Small intestine (tissue), 7 donors: ENCODE data around the gene TTYH1. TPM values are rescaled to one million over a fixed set of nuclear protein-coding genes. Genes with fewer than 3 reads are reported as not detected.
A peak's percentile ranks its signal among the peaks of the same experiment; 100 is the strongest.

ENCODE experiments used
- DNase-seq, 2 donors: peaks; one replicate each; pipeline versions ENCODE4 v3.0.0 to v3.0.0-alpha.2; 2013
- FAIRE-seq: peaks from 2 replicates; lab custom pipeline; 2012; peaks lifted over from hg19 to GRCh38; lab: Jason Lieb, UNC
- H3K27ac ChIP-seq, 3 donors: one replicate each; pipeline ENCODE4 v1.5.1; 2013; ENCODE audit warnings: low read length in 2 of 3, mild to moderate bottlenecking in 2 of 3, control low read depth in 1 of 3, inconsistent platforms in 1 of 3, low read depth in 1 of 3, moderate library complexity in 1 of 3
- H3K27me3 ChIP-seq, 3 donors: one replicate each; pipeline ENCODE4 v1.6.1; 2013; ENCODE audit warnings: low read length in 3 of 3, inconsistent platforms in 1 of 3; ENCODE audit not compliant: control insufficient read depth in 3 of 3, insufficient read depth in 3 of 3
- H3K36me3 ChIP-seq, 3 donors: one replicate each; pipeline ENCODE4 v1.6.1; 2013; ENCODE audit warnings: low read length in 3 of 3, inconsistent platforms in 1 of 3, low read depth in 1 of 3, mild to moderate bottlenecking in 1 of 3, moderate library complexity in 1 of 3; ENCODE audit not compliant: control insufficient read depth in 3 of 3, insufficient read depth in 2 of 3
- H3K4me1 ChIP-seq, 3 donors: one replicate each; pipeline ENCODE4 v1.6.1; 2013; ENCODE audit warnings: low read length in 2 of 3, inconsistent platforms in 1 of 3, low read depth in 1 of 3, mild to moderate bottlenecking in 1 of 3, moderate library complexity in 1 of 3; ENCODE audit not compliant: control insufficient read depth in 3 of 3, insufficient read depth in 2 of 3
- H3K4me3 ChIP-seq, 3 donors: one replicate each; pipeline ENCODE4 v1.5.1; 2013; ENCODE audit warnings: low read length in 3 of 3, control low read depth in 1 of 3, inconsistent platforms in 1 of 3, low read depth in 1 of 3, mild to moderate bottlenecking in 1 of 3, moderate library complexity in 1 of 3
- H3K9me3 ChIP-seq, 2 donors: one replicate each; pipeline ENCODE4 v1.6.1; 2013; ENCODE audit warnings: low read depth in 1 of 2, low read length in 1 of 2; ENCODE audit not compliant: control insufficient read depth in 2 of 2, insufficient read depth in 1 of 2
- WGBS, 3 donors: extraction: QIAGEN DNeasy Blood & Tissue Kit; methylation state at CpG; one replicate each; pipeline ENCODE4 v1.1.7; 2013; 5-methylcytosine and 5-hydroxymethylcytosine counted together
- polyA plus RNA-seq, 4 donors: library from polyadenylated mRNA; stranded (reverse) in 3 of 4; unstranded in 1 of 4; fragments of 200-250 nt in 3 of 4; fragments of 120-200 nt in 1 of 4; gene quantifications; one replicate each; pipeline versions ENCODE4 v1.2.1 to v1.2.3, GENCODE V29; 2013
- donor health status: healthy with polysubstance abuse.
- donor health status: control.
- donor health status: control.
- donor health status: Bipolar disorder and iron deficiency.
- donor health status: healthy.

TTYH1 gene
- polyA plus RNA-seq, 4 donors = 1.5 to 10.1 TPM; not detected in 2

DNA sequence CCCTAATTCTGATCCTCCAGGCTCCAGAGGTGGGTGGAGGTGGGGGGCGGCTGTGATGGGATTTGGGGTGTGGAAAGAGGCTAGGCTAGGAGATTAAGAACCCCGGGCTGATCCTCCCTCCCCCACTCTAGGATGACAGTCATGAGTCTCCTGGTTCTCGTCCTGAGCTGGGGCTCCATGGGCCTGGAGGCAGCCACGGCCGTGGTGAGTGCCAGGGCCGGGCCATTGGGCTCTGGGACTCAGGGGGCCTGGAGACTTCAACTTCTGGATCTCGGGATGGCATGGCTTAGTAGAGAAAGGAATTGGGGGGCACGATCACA lies 13.9 kb downstream of the TTYH1 start:
- no peak for DNase-seq
- H3K4me1 ChIP-seq = peaks cover 0 to 8% (median 0%) of the 10 kb centered on the region in 3 donors
- 51 to 56% (median 56%) methylated on average over 8 of the region's 8 CpGs for WGBS, 3 donors
- peaks cover 0 to 12% (median 10%) of the 10 kb centered on the region in 3 donors for H3K27me3 ChIP-seq
- H3K9me3 ChIP-seq = no peaks in the 10 kb centered on the region
- FAIRE-seq = no peak
- peaks cover 0 to 2% (median 0%) of the 10 kb centered on the region in 3 donors for H3K36me3 ChIP-seq
- no peak overlapping the region for H3K27ac ChIP-seq
- no peak overlapping the region for H3K4me3 ChIP-seq

DNA sequence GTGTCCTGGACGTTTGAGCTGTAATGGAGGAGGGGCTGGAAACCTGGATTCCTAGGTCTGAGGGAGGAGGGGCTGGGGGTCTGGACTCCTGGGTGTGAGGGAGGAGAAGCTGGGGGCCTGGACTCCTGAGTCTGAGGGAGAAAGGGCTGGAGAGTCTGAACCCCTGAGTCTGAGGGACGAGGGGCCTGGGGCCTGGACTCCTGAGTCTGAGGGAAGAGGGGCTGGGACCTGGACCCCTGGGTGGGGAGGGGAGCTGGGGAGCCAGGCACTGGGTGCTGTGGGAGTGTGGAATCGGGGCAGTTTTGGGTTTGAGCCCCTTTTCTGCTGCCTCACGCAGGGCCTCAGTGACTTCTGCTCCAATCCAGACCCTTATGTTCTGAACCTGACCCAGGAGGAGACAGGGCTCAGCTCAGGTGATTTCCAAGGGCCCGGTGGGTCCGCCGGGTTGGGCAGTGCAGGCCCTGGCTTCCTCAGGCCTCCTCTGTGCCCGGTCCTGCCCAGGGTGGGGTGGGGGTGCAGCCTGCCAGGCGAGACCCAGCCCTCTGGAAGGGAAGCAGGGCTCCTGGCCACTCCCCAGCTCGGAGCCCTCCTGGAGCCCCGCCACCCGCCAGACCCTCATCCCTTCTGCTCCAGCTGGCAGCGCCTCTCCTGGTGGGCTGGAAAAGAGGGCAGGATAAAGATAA lies 14.4 kb downstream of the TTYH1 start:
- peaks cover 0 to 12% (median 5%) of the 10 kb centered on the region in 3 donors for H3K27me3 ChIP-seq
- H3K4me1 ChIP-seq = peaks cover 0 to 8% (median 0%) of the 10 kb centered on the region in 3 donors
- no peaks in the 10 kb centered on the region for H3K9me3 ChIP-seq
- DNase-seq (no peak), FAIRE-seq (no peak)
- WGBS, 3 donors = 23 to 53% (median 35%) methylated on average over 10 to 13 of the region's 13 CpGs
- no peak overlapping the region for H3K4me3 ChIP-seq
- H3K27ac ChIP-seq = no peak overlapping the region
- H3K36me3 ChIP-seq = peaks cover 0 to 2% (median 0%) of the 10 kb centered on the region in 3 donors

DNA sequence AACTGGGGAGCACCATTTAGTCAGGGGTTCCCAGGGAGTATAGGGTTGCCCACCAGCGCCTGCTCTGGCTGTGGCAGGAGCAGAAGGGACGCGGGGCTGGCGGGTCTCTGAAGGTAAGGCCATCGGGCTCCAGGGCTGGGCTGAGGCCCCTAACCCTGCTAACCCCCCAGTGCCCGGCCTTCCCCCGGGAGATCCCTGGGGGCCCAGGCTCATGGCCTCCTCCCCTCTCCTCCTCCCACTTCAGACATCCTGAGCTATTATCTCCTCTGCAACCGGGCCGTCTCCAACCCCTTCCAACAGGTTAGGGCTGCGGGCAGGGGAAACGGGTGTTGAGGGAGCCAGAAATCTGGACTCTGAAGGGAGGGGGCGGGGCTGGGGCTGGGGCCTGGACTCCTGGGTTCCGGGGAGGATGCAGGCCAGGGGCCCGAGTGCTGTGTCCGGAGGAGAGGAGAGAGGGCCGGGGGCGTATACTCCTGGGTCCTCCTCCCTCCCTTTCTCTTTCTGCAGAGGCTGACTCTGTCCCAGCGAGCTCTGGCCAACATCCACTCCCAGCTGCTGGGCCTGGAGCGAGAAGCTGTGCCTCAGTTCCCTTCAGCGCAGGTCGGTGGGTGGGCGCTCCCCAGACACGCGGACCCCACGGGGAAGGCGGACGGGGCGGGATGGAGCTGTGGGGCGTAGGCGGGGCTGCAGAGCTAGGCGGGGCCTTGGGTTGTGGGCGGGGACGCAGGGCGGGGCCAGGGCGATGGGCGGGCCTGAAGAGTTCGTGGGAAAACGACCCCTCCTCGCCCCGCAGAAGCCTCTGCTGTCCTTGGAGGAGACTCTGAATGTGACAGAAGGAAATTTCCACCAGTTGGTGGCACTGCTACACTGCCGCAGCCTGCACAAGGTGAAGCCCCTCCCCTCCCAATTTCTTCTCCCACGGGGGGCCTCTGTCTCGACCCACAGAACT lies 15.3 kb downstream of the TTYH1 start:
- no peaks in the 10 kb centered on the region for H3K9me3 ChIP-seq
- peaks cover 0 to 2% (median 0%) of the 10 kb centered on the region in 3 donors for H3K36me3 ChIP-seq
- no peak overlapping the region for H3K27ac ChIP-seq
- peak; percentile 24 to 63 for DNase-seq
- peaks cover 0 to 12% (median 3%) of the 10 kb centered on the region in 3 donors for H3K27me3 ChIP-seq
- H3K4me1 ChIP-seq = peaks cover 0 to 8% (median 0%) of the 10 kb centered on the region in 3 donors
- FAIRE-seq = no peak
- 6% methylated on average over 27 to 43 of the region's 43 CpGs for WGBS, 3 donors
- peak overlapping the region in 2 of 3 donors; percentile 6 to 13 for H3K4me3 ChIP-seq

DNA sequence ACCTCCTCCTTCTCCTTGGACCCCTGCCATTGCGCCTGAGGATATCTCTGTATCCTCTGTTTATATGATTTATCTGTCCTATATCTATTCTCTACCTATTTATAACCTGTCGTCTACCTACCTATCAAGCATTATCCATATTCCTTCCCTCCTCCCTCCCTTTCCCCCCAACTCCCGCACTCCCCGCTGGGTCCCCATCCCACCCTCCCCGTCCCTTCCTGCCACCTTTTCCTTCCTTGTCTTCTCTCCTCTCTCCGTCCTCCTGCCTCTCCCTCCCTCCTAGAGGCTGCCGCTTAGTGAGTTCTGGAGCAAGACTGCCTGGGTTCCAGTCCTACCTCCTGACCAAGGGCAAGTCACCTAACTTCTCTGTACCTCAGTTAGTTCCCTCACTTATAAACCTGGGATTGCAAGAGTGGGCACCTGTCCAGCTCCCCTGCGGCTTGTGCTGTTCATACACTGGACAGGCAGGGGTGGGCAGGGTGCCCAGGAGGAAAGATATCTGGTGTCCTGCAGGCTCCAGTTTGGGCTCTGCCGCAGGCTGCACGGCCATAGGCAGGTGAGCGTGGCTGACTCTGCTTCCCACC lies 16.1 kb downstream of the TTYH1 start:
- H3K27me3 ChIP-seq = peaks cover 0 to 12% (median 3%) of the 10 kb centered on the region in 3 donors
- H3K4me1 ChIP-seq = peaks cover 0 to 8% (median 0%) of the 10 kb centered on the region in 3 donors
- WGBS, 3 donors = 10 to 33% (median 18%) methylated on average over 11 of the region's 11 CpGs
- H3K9me3 ChIP-seq = no peaks in the 10 kb centered on the region
- no peak for DNase-seq
- no peak overlapping the region for H3K4me3 ChIP-seq
- H3K36me3 ChIP-seq = peaks cover 0 to 5% (median 0%) of the 10 kb centered on the region in 3 donors
- no peak overlapping the region for H3K27ac ChIP-seq
- no peak for FAIRE-seq

DNA sequence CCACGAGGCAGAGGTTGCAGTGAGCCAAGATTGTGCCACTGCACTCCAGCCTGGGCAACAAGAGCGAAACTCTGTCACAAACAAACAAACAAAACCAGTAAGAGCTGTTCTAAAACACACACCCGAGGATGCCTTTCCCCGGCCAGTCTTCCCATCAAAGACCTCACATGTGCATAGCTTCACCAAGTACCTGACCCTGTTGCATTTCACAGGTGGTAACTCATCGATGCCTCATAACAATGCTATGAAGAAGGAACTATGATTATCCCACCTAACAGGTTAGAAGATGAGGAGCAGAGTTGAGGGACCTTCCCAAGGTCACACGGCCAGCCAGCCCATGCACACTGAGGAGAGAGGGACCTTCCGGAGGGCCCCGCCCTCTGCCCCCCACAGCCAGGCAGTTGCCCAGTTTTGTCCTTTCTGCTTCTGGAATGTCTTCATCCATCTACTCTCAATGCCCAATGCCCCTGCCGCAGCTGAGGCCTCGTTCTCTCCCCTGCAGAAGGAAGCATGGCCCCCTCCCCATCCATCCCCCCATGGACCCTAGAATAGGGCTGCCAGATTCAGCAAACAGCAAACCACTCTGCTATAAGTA lies 17.0 kb downstream of the TTYH1 start:
- DNase-seq (no peak), FAIRE-seq (no peak)
- 49 to 76% (median 60%) methylated on average over 10 of the region's 10 CpGs for WGBS, 3 donors
- no peak overlapping the region for H3K4me3 ChIP-seq
- peaks cover 0 to 8% (median 0%) of the 10 kb centered on the region in 3 donors for H3K4me1 ChIP-seq
- H3K9me3 ChIP-seq = no peaks in the 10 kb centered on the region
- H3K36me3 ChIP-seq = peaks cover 0 to 6% (median 0%) of the 10 kb centered on the region in 3 donors
- H3K27me3 ChIP-seq = peaks cover 0 to 10% (median 3%) of the 10 kb centered on the region in 3 donors
- no peak overlapping the region for H3K27ac ChIP-seq

DNA sequence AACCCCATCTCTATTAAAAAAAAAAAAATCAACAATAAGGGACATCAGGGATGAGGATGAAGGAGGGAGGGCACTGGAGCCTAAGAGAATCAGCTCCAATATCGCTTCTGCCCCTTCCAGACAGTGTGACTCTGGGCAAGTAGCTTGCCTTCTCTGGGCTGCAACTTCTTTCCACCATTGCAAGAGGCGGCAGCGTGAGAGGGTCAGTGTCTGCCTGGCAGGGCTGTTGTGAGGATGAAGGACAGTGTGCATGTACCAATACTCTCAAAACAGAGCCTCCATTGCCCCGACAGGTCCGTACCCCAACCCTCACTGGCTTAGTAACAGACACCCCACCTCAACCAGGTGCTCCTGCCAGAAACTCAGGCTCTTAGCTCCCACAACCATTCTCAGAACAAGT lies 18.4 kb downstream of the TTYH1 start:
- no peak for FAIRE-seq

DNA sequence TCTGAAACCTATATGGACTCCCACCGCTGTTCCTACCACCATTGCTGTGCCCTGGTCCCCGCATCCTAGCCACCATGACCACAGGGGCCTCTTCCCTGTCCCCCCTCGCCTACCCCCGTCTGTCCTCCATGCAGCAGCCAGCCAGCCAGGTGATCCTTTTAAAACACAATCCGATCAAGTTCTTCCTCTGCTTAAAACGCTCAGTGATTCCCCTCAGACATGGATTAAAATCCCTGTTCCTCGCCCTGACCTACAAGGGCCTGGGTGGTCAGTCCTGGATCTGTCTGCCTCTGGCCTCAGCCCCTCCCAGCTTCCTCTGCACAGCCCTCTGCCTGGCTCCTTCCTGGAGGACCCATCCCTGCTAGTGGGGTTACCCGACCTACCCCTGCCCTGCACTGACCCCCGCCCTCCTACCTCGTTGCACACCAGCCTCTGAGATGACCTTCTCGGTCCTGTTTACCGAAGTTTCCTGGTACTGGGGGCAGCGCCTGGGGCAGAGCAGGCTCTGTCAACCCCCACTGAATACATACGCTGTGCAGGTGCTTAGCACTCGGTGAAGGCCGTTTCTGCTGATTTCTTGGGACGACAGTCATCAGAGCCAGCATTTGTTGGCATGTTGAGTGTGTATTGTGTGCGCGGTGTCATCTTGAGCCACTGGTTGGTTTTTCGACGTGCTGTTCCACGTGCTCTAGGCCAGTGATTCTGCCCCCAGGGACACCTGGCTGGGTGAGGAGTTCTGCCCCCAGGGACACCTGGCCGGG lies 19.0 kb downstream of the TTYH1 start:
- H3K4me1 ChIP-seq = peaks cover 0 to 14% (median 0%) of the 10 kb centered on the region in 3 donors
- no peaks in the 10 kb centered on the region for H3K9me3 ChIP-seq
- no peak overlapping the region for H3K4me3 ChIP-seq
- FAIRE-seq = no peak
- 17 to 53% (median 45%) methylated on average over 23 of the region's 23 CpGs for WGBS, 3 donors
- peaks cover 0 to 7% (median 3%) of the 10 kb centered on the region in 3 donors for H3K27me3 ChIP-seq
- H3K27ac ChIP-seq = no peak overlapping the region
- H3K36me3 ChIP-seq = peaks cover 0 to 11% (median 0%) of the 10 kb centered on the region in 3 donors
- no peak for DNase-seq

More for the DNA sequence above, 18.4 kb downstream of the TTYH1 start:
- Histone ChIP-seq H3K27ac (no peak overlapping the region), H3K36me3 (peaks cover 0 to 7% (median 0%) of the 10 kb centered on the region in 3 donors), H3K27me3 (peaks cover 0 to 8% (median 3%) of the 10 kb centered on the region in 3 donors), H3K9me3 (no peaks in the 10 kb centered on the region), H3K4me3 (no peak overlapping the region), H3K4me1 (peaks cover 0 to 11% (median 0%) of the 10 kb centered on the region in 3 donors)
- DNase-seq = no peak
- WGBS, 3 donors = 55 to 86% (median 77%) methylated on average over 5 of the region's 5 CpGs
